GM12892 (cell line): Measurements from ENCODE around the gene GALNT9.
"Not testable (repeated sequence)": the region's sequence is repeated elsewhere in the genome, so short reads cannot be mapped to it uniquely, and the experiment has no call there.

Experiments used
- DNase-seq: peaks from one replicate; pipeline ENCODE4 v3.0.0; 2011; ENCODE audit not compliant: insufficient read length
- FAIRE-seq: peaks from 2 replicates; lab custom pipeline; 2011; peaks lifted over from hg19 to GRCh38; lab: Jason Lieb, UNC
- POLR2A ChIP-seq: IDR thresholded peaks from 2 replicates; pipeline ENCODE4 v1.6.1; 2011; ENCODE audit warnings: low read depth, low read length, control low read depth
- POLR2AphosphoS5 ChIP-seq: IDR thresholded peaks from 2 replicates; pipeline ENCODE4 v1.6.1; 2011; ENCODE audit warnings: low read depth, low read length, control low read depth
- TAF1 ChIP-seq: IDR thresholded peaks from 2 replicates; pipeline ENCODE4 v1.6.1; 2011; ENCODE audit warnings: low read depth, mild to moderate bottlenecking, control low read depth, low read length, borderline replicate concordance

GALNT9 gene

DNA sequence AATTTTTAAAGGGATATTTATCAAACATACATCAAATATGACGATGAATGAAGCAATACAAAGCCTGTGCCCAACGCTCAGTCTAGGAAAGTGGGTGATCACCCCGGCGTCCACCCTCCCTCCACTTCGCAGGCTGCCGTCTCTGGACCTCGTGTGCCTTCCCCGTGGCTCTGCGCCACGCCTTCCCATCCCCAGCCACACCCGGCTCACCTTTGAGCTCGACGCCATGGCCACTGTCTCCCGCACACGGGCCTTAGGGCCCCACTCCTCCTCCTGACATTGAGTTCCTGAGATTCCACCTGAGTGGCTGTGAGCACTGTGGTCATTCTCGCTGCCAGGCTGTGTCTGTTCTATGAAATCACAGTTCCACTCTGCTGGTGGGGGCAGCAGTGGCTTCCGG lies 56.7 kb downstream of the GALNT9 start:
- no peak for TF ChIP-seq POLR2A
- no peak for TF ChIP-seq POLR2AphosphoS5
- TF ChIP-seq TAF1: no peak
- DNase-seq (no peak), FAIRE-seq (no peak)

DNA sequence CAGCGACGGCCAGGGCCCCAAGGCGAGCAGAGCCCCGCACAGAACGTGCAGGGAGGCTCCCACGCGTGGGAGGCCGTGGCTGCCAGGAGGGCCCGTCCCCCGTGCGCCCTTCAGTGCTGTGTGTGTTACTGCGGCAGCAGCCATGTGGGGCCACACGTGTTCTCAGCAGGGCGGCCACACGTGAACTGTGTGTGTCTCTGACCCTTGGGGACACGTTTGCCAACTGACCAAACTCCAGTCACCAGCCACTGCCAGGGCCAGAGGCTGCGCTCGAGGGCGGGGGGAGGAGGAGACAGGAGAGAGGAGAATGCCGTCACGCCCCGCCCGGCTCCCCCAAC lies 57.7 kb downstream of the GALNT9 start:
- no peak for TF ChIP-seq POLR2A
- no peak for TF ChIP-seq TAF1
- TF ChIP-seq POLR2AphosphoS5: no peak
- DNase-seq (no peak), FAIRE-seq (no peak)

DNA sequence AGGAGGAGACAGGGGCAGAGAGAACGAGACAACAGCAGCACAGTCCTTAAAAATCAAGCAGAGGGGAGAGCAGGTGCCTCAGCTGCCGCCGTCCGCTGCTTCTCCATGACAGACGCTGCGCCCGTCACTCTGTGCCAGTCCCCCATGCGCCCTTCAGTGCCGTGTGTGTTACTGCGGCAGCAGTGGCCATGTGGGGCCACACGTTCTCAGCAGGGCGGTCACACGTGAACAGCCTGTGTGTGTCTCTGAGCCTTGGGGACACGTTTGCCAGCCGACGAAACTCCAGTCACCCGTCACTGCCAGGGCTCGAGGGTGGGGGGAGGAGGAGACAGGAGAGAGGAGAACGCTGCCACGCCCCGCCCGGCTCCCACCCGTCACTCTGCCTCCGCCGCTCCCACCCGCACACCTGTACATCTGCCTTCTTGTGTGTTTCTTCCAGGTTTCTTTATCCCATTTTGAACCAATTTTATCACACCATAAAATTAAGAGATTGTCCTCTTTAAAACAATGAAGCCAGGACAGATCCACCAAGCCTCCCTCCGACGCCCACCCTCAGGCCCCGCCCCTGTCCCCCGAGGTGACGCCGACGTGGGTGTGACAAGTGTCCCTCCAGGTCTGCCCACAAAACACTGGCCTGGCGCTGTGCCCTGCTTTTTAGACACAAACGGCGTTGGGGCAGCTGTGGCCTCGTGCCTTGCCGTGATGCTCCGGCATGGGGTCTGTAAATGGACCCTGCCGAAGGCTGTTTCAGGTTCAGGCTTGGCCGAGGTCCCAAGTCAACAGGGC lies 58.2 kb downstream of the GALNT9 start:
- FAIRE-seq (no peak), DNase-seq (no peak)
- TF ChIP-seq POLR2AphosphoS5 (no peak), POLR2A (no peak), TAF1 (no peak)

DNA sequence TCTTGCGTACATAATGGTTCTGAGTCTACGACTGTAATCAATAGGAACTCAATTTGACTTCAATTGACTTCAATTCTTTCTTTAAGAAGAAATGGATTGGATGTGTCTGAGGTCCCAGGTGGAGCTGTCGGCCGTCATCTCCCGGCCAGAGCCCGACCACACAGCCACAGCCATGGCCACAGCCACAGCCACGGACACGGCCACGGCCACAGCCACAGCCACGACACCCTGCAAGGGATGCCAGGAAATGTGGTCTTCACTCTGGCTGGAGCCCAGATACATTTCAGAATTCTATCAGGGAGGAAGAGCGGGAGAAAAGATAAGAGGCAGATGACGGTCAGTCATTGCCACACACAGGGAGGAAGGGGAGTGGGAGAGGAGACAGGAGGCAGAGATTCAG lies 58.9 kb downstream of the GALNT9 start:
- FAIRE-seq: no peak
- TF ChIP-seq TAF1 (no peak), POLR2AphosphoS5 (no peak), POLR2A (no peak)
- no peak for DNase-seq

DNA sequence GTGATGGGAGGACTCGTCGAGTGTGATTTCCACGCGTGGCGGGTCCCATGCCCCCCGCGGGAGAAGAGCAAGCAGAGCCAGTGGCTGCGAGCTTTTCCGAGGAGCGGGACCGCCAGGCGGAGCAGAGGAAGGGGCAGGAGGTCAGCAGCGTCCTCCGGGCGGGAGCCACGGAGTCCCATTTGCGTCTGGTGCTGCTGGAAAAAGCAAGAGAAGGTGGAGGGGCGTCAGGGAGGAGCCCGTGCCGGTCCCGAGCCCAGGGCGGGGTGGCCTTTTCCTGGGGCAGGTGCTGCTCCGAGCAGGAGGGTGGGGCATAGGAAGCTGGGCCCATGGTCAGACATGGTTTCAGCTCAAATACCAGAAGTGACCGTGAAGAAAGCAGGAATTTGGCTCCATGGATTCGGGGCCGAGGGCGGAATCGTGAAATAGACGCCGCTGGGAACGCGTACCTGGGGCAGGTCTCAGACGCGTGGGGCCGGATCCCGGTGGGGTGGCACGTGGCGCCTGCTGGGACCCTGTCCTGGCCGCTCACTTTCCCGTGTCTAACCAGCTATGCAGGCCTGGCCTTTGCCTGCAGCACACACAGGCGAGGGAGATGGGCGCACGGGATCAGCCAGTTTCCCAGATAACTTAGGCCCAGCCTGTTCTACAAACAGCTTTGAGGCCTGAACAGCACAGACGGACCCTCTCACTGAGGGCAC lies 60.0 kb downstream of the GALNT9 start:
- DNase-seq: no peak
- TF ChIP-seq POLR2A (no peak), TAF1 (no peak), POLR2AphosphoS5 (no peak)
- FAIRE-seq: no peak

DNA sequence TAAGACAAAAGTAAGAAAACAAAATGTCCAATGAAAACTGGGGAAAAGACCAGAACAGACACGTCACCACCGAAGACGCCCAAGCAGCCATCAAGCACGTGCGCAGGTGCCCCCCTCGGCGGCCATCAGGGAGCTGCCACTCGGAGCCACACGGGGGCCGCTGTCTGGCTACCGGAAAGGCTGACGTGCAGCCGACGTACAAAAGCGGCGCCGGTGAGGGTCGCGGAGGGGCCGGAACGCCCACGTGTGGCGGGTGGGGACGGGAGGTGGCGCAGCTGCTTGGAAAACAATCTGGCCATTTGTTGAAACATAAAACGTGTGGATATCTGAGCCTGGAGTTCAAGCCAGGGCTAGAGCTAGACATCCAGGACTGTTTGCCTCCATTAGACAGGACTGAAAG lies 60.7 kb downstream of the GALNT9 start:
- FAIRE-seq (no peak), DNase-seq (no peak)
- TF ChIP-seq TAF1: no peak
- TF ChIP-seq POLR2AphosphoS5: no peak
- no peak for TF ChIP-seq POLR2A

DNA sequence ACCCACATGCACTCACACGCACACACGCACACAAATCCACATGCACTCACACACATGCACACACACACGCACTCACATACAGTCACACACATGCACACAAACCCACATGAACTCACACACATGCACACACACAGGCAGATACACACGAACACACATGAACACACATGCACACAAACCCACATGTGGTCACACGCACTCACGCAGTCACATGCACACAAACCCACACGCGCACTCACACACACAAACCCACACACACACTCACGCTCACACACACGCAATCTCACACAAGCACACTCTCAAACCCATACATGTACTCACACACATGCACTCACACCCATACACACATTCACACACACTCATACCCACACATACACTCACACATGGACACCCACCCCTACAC lies 61.5 kb downstream of the GALNT9 start:
- no peak for FAIRE-seq
- no peak for DNase-seq
- TF ChIP-seq POLR2AphosphoS5: no peak
- no peak for TF ChIP-seq POLR2A
- no peak for TF ChIP-seq TAF1

DNA sequence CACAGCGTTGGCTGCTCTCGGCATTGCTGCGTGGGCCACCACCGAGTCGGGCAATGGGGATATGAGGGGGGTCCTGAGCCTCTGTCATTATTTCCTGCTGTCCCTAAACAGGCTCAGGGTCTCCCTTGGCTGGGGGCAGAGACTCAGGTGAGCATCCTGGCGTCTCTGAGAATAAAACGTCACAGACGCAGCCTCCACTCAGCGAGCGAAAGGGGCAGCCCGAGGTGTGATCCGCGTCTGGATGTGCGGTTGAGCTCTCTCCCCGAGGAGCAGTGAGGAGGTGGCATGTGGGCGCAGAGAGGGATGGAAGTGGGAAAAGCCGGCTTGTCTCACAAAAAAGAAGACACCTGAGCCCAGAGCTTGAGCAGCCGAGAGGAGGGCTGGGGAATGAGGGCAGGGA lies 62.6 kb downstream of the GALNT9 start:
- FAIRE-seq: no peak
- DNase-seq: no peak
- TF ChIP-seq TAF1 (no peak), POLR2A (no peak), POLR2AphosphoS5 (no peak)

DNA sequence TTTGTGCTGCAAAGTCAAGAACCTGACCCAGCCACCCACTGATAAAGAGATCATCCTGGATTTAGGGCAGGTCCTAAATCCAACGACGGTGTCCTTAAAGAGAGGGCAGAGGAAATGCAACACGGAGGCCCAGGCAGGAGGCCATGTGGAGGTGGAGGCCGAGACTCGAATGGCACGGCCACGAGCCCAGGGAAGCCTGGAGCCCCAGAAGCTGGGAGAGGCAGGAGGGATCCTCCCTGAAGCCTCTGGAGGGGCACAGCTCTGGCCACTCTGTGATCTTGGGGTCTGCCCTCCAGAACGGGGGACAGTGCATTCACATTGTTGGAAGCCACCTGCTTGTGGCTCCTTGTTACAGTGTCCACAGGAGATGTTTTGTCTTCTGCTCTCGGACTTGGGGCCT lies 63.0 kb downstream of the GALNT9 start:
- no peak for DNase-seq
- TF ChIP-seq POLR2AphosphoS5 (no peak), POLR2A (no peak), TAF1 (no peak)

DNA sequence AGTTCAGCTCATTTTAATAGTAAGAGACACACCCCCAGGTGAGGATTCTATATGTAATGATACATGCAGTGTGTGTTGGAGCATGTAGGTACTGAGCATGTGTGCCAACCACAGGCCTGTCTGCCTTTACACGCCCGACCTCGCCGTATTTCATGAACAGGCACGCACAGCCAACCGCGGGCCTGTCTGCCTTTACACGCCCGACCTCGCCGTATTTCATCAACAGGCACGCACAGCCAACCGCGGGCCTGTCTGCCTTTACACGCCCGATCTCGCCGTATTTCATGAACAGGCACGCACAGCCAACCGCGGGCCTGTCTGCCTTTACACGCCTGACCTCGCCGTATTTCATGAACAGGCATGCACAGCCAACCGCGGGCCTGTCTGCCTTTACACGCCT lies 63.6 kb downstream of the GALNT9 start:
- FAIRE-seq: not testable (repeated sequence)

More for the DNA sequence above, 63.0 kb downstream of the GALNT9 start:
- FAIRE-seq: no peak

DNA sequence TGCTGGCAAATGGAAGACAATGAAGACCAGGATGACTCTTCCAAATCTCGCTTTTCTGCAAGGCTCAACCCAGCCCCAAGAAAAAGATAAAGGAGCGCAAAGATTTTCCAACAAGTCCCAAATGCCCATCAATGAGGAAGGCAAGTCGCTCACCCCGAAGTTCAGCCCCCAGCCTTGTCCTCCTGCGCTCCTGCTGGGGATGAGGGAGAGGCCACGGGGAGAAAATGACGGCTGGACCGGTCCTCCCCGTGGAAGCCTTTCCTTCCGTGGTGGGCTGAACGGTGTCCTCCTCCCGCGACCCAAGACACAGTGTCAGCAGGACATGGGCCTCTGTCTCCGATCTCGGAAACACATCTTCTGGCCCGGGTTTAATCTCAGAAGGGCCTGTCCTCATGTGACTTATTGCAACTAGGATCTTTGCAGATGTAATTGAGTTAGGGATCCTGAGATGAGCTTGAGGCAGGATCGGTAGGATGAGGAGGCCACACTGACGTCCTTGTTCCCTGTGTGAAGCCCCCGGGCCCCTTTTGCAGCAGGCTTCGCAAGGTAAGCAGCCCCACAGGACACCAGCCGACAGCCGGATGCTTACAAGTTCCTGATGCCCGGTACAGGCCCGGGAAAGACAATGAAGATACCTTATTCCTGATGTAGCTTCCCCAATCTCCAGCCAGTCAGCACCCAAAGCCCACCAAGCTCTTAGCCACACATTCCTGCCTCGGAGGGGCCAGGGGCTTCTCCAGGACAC lies 64.2 kb downstream of the GALNT9 start:
- TF ChIP-seq POLR2AphosphoS5 (no peak), POLR2A (no peak), TAF1 (no peak)
- FAIRE-seq: no peak
- DNase-seq: no peak

More for the DNA sequence above, 63.6 kb downstream of the GALNT9 start:
- not testable (repeated sequence) for DNase-seq
